Psoas muscle (tissue), 8 donors: Measurements from ENCODE around the gene RACK1. TPM values are rescaled to one million over a fixed set of nuclear protein-coding genes. Genes with fewer than 3 reads are reported as not detected.

ENCODE experiments used
- ATAC-seq, 4 donors: fragments of 200-7000 bp; cut with Tn5 transposase; one replicate each; pipeline ENCODE4 v1.9.1; 2020; ENCODE audit warnings: moderate library complexity in 3 of 4, mild to moderate bottlenecking in 2 of 4
- DNase-seq, 2 donors: peaks; one replicate each; pipeline ENCODE4 v3.0.0-alpha.2; 2020
- H3K27ac ChIP-seq: fragments of 200-600 bp; one replicate; pipeline ENCODE4 v1.8.0; 2022
- H3K27me3 ChIP-seq, 3 donors: fragments of 200-600 bp in 1 of 3; one replicate each; pipeline versions ENCODE4 v1.6.1 to v1.8.0; 2013 to 2022; ENCODE audit warnings: low read length in 2 of 3, mild to moderate bottlenecking in 2 of 3, moderate library complexity in 1 of 3; ENCODE audit not compliant: insufficient read depth in 3 of 3
- H3K36me3 ChIP-seq, 2 donors: fragments of 200-600 bp in 1 of 2; one replicate each; pipeline versions ENCODE4 v1.6.1 to v1.8.0; 2013 to 2022; ENCODE audit warnings: low read depth in 1 of 2, mild to moderate bottlenecking in 1 of 2, moderate library complexity in 1 of 2; ENCODE audit not compliant: insufficient read depth in 1 of 2
- H3K4me1 ChIP-seq: fragments of 200-600 bp; one replicate; pipeline ENCODE4 v1.8.0; 2022
- H3K4me3 ChIP-seq: fragments of 200-600 bp; one replicate; pipeline ENCODE4 v1.8.0; 2022; ENCODE audit warnings: mild to moderate bottlenecking
- H3K9me3 ChIP-seq: fragments of 200-600 bp; one replicate; pipeline ENCODE4 v1.8.0; 2022
- WGBS, 3 donors: extraction: QIAGEN DNeasy Blood & Tissue Kit; methylation state at CpG; one replicate each; pipeline versions ENCODE4 v1.1.6 to v1.1.7; 2013; 5-methylcytosine and 5-hydroxymethylcytosine counted together
- intact Hi-C, 2 donors: fragments of 100-400 bp; cut with DNase I; formaldehyde crosslinking; loops; one replicate each; pipeline versions ENCODE4 v1.11.0 to v1.14.2; 2022
- polyA plus RNA-seq, 3 donors: library from polyadenylated mRNA; stranded (reverse); fragments of 200-250 nt; gene quantifications; one replicate each; pipeline ENCODE4 v1.2.3, GENCODE V29; 2013
- total RNA-seq, 4 donors: library from RNA; stranded (reverse); fragmentation: NEBNext Ultra II Directional in 2 of 4; extraction: Animal tissue kit (Norgen Biotek cat#: 25700) in 2 of 4; gene quantifications; one replicate each; pipeline versions ENCODE4 v1.2.1 to v1.2.4, GENCODE V29; 2021 to 2023
- TF ChIP-seq, protein P1 (sequence below): fragments of 200-600 bp; IDR thresholded peaks from one replicate; pipeline ENCODE4 v1.8.0; 2022; ENCODE audit warnings: antibody characterized with exemption
- donor health status: healthy with polysubstance abuse.
- donor health status: DM: no; HTN: no; CAD: no; lungs with moderate emphysema.
- donor health status: Bipolar disorder and iron deficiency.
- donor health status: healthy.
- donor health status: DM: yes; HTN: yes; CAD: no.
- donor health status: DM: no; HTN: no; CAD: no.
- donor health status: DM: no; HTN: no; CAD: no.
- donor health status: DM: yes; HTN: yes; CAD: no.

RACK1 gene
- total and polyA plus RNA-seq, 7 donors, result 832 to 3,660 (median 1,110) TPM

DNA sequence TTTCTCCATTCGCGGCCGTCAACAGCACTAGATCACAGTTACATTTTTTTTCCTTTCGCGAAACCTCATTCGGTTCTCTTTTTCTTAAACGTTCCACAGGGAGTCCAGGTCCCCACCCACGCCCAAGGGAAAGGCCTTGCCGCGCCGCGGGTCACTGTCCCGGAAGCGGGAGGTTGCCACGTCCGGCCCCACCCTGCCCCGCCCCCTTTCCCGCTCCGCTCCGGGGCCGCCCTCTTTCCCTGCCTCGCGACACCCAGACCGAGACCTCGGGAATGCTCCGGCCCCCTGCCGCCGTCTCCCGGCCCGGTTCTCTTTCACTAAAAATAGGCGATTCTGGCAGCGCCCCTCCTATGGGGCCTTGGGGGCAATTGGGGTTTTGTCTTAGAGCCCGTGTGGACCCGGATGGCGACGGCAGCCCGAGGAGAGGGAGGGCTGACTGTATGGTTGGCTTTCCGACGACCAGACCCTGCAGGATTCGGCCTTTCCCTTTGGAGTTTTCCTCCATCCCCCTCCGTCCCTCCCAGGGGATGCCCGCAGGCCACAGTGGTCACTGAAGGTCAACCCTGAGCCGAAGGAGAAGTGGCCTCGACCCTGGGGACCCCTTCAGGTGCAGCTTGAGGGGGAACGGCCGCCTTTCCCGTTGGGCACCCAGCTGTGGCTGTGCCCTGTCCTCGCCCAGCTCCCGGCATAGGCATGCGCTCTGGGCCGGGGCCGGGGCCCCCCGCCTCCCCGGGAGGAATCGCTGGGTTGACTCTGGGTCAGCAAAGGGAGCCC lies 2.8 kb upstream of the RACK1 start:
- H3K4me3 ChIP-seq, result peak overlapping the region; percentile 95
- ATAC-seq (peak; percentile 76 to 80 (median 78)), DNase-seq (peak; percentile 94 to 96)
- peaks cover 65% of the 10 kb centered on the region for H3K4me1 ChIP-seq
- peak overlapping the region; percentile 98 for H3K27ac ChIP-seq
- no peaks in the 10 kb centered on the region for H3K27me3 ChIP-seq
- intact Hi-C loops, result loop anchor here in 1 of 2 donors (1.0 kb wide), 1 partner anchor 41 kb away; the partner anchor contains the start of gene TRIM7
- H3K9me3 ChIP-seq, result no peaks in the 10 kb centered on the region
- WGBS, 3 donors, result 0 to 1% (median 1%) methylated on average over 49 to 55 of the region's 55 CpGs
- H3K36me3 ChIP-seq, result peaks cover 0 to 22% of the 10 kb centered on the region in 2 donors
- TF ChIP-seq, protein P1, sequence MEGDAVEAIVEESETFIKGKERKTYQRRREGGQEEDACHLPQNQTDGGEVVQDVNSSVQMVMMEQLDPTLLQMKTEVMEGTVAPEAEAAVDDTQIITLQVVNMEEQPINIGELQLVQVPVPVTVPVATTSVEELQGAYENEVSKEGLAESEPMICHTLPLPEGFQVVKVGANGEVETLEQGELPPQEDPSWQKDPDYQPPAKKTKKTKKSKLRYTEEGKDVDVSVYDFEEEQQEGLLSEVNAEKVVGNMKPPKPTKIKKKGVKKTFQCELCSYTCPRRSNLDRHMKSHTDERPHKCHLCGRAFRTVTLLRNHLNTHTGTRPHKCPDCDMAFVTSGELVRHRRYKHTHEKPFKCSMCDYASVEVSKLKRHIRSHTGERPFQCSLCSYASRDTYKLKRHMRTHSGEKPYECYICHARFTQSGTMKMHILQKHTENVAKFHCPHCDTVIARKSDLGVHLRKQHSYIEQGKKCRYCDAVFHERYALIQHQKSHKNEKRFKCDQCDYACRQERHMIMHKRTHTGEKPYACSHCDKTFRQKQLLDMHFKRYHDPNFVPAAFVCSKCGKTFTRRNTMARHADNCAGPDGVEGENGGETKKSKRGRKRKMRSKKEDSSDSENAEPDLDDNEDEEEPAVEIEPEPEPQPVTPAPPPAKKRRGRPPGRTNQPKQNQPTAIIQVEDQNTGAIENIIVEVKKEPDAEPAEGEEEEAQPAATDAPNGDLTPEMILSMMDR, result peak; percentile 11

DNA sequence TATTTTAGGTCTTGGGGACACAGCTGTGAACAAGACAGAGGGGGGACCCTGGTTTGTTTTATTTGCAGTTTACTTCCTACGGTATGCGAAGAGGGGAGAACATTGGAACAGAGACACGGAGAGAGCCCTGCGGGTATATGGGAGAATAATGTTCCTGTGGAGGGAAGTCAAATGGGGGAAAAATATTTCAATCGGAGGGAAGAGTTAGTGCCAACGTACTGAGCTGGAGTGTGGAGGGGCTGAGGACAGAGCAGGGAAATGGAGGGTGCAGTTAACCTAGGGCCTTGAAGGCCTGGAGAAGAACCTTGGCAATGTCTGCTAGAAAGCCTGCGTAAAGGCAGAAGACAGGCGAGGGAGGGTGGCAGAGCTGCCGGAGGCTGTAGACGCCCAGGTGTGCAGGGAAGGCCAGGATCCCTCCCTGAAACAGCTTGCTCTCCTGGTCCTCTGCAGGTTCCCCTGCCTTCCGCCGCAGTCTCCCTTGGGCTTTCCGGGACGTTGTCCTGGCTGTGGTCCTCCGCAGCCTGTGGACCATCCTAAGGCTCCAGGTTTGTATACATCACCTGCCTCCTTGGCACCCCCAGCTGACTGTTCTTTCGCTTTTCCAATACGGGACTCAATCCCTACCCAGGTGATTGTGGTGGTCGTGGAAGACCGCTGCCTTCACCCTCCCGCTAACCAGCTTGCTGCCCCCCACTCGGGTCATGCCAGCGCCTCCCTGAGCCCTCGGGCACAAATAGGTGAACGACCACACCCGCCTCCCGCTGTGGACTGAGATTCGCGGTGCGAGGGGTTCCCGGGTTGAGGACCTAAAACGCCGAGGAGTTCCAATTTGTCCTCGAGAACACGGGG lies 1.9 kb upstream of the RACK1 start:
- Histone ChIP-seq H3K36me3 (peaks cover 0 to 22% of the 10 kb centered on the region in 2 donors), H3K4me1 (peaks cover 64% of the 10 kb centered on the region), H3K27ac (peak overlapping the region; percentile 98), H3K9me3 (no peaks in the 10 kb centered on the region), H3K4me3 (peak overlapping the region; percentile 95), H3K27me3 (no peaks in the 10 kb centered on the region)
- peak in 1 of 2 donors; percentile 61 for DNase-seq
- no peak for ATAC-seq
- TF ChIP-seq, protein P1, result no peak
- 20 to 28% (median 21%) methylated on average over 31 to 34 of the region's 34 CpGs for WGBS, 3 donors
- intact Hi-C loops, result loop anchor here (1.0 to 2.0 kb wide), 2 partner anchors 15 to 40 kb away; partner anchors contain the start of genes TRIM52 (in 1 of the 2) and TRIM7 (in 1 of the 2)

DNA sequence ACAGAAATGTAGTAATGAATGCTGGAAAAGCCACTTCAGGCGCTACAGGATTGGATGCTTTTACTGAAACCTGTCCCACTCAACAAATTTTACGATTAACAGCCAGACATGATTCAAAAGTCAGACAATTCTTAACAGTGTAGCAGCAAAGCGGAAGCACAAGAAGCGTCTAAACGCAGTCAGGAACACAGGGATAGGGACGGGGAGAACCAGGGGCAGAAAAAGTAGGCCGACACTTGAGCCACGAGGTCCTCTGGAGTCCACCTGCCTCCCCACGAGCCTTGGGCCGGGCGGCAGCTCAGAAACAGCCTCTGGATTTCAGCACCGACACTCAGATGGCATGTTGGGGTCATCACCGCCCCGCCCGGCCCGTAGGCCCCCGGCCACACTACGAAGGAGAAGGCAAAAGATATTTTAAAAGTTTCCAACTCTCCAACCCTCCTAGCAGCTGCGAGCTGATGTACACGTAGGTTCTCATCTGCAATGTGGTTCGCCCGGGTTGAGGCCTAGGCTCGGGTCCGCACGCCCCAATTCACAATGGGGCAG lies 615 bp downstream of the RACK1 start:
- Histone ChIP-seq H3K27ac (peak overlapping the region; percentile 98), H3K4me1 (peaks cover 38% of the 10 kb centered on the region), H3K4me3 (peak overlapping the region; percentile 95), H3K9me3 (no peaks in the 10 kb centered on the region), H3K27me3 (no peaks in the 10 kb centered on the region), H3K36me3 (peaks cover 7 to 43% of the 10 kb centered on the region in 2 donors)
- peak in 1 of 2 donors; percentile 62 for DNase-seq
- ATAC-seq, result peak in 2 of 4 donors; percentile 0 to 3
- intact Hi-C loops, result loop anchor here in 1 of 2 donors (1.0 kb wide), 1 partner anchor 20 kb away; the partner anchor contains the start of gene TRIM41
- 1 to 2% (median 2%) methylated on average over 25 of the region's 25 CpGs for WGBS, 3 donors
- TF ChIP-seq, protein P1, result no peak

DNA sequence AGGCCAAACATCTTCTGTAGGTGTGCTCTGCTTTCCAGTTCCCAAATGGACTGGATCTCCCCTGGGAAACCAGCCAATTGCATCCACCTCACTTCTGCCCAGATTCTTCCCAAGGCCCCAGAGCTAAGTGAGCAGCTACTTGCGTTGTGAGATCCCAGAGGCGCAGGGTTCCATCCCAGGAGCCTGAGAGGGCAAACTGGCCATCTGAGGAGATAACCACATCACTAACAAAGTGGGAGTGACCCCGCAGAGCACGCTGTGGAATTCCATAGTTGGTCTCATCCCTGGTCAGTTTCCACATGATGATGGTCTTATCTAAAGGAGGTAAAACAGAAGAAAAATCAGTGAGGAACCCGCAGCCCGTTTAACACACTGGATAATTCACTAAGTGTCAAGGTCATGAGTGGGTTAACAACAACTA lies 1.7 kb downstream of the RACK1 start:
- no peaks in the 10 kb centered on the region for H3K27me3 ChIP-seq
- peaks cover 8 to 53% of the 10 kb centered on the region in 2 donors for H3K36me3 ChIP-seq
- peak overlapping the region; percentile 98 for H3K27ac ChIP-seq
- DNase-seq, result no peak
- peak overlapping the region; percentile 95 for H3K4me3 ChIP-seq
- intact Hi-C loops, result no loop called here
- H3K4me1 ChIP-seq, result peaks cover 32% of the 10 kb centered on the region
- TF ChIP-seq, protein P1, result no peak
- WGBS, 3 donors, result 39 to 47% (median 39%) methylated on average over 6 of the region's 6 CpGs
- no peaks in the 10 kb centered on the region for H3K9me3 ChIP-seq
- no peak for ATAC-seq
